GM18517 (cell line): ENCODE data around the gene PARD3.
"Not testable (repeated sequence)": the region's sequence is repeated elsewhere in the genome, so short reads cannot be mapped to it uniquely, and the experiment has no call there.

Experiments used
- ATAC-seq: cut with Tn5 transposase; IDR thresholded peaks from one replicate; pipeline ENCODE4 v1.9.1; 2021; ENCODE audit warnings: mild to moderate bottlenecking, moderate library complexity; ENCODE audit not compliant: unreplicated experiment

Gene PARD3

GRCh38 chr10:34655286-34656170 is 159.6 kb downstream of the PARD3 start:
- no peak for ATAC-seq

GRCh38 chr10:34654211-34654610 is 160.9 kb downstream of the PARD3 start:
- no peak for ATAC-seq

DNA sequence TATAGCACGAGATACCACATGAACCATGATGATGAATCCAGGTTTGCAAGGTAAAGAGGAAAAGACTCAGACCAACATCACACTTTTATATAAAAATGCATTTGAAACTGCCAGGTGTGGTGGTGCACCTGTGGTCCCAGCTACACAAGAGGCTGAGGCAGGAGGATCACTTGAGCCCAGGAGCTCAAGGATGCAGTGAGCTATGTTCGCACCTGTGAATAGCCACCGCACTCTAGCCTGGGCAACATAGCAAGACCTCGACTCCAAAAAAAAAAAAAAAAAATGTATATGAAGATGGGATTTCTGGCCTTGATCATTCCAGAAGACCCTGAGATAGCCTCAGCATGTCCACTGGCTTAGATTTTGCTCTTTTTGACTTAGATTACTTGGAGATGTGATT is 161.6 kb downstream of the PARD3 start:
- ATAC-seq: no peak

GRCh38 chr10:34651416-34652195 is 163.5 kb downstream of the PARD3 start:
- no peak for ATAC-seq

DNA sequence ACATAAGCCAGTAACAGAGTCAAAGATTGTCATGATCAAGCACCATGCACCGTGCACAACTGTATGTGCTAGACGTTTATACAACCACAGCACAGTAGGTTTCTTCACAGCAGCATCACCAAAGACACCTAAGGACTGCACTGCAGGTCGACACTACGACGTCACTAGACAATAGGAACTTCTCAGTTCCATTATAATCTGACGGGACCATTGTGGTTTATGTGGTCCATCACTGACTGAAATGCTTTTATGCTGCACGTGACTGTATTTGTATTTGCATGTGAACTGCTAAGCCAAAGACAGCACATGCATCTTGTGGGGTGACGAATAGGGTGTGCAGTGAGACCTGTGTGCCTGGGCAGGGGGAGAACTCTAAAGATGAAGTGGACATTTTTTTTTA is 164.9 kb downstream of the PARD3 start:
- no peak for ATAC-seq

GRCh38 chr10:34649385-34649784 is 165.7 kb downstream of the PARD3 start:
- no peak for ATAC-seq

- no peak for ATAC-seq
Observed at GRCh38 chr10:34648919-34649318, 166.2 kb downstream of the PARD3 start.

- no peak for ATAC-seq
Observed at GRCh38 chr10:34647875-34648865, 166.9 kb downstream of the PARD3 start.

DNA sequence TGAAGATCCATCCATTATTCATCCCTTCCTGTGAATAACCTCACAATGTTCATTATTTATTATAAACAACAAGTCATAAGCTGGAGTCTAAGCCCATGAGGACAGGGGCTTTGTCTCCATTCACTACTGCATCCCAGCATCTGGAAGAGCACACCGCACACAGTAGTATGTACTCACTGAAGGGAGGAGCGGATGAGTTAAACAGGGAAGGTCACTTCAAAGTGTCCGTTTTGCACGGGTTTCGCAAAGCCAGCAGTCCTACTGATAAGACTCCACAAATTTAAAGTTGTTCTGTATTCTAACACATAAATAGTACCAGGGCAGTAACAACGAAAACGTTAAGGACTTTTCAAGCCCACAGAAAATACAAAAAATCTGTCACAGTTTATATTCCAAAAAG is 167.9 kb downstream of the PARD3 start:
- no peak for ATAC-seq

DNA sequence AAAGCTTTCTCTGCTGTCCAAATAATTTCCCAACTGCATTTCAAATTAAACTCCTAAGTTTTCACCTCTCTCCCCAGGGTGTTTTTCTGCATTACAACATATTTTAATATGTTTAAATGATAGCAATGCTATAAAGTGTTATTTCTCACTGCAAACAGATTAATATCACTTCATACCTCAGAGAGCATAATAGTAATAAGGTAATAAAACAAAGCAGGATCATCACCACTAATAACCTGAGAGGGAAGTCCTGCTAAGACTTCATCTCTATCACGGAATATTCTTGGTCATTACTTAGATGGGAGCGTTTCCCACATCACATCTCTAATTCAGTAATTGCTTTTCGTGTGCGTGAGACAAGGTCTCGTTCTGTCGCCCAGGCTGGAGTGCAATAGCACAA is 168.8 kb downstream of the PARD3 start:
- no peak for ATAC-seq

GRCh38 chr10:34644815-34645214 is 170.3 kb downstream of the PARD3 start:
- not testable (repeated sequence) for ATAC-seq

DNA sequence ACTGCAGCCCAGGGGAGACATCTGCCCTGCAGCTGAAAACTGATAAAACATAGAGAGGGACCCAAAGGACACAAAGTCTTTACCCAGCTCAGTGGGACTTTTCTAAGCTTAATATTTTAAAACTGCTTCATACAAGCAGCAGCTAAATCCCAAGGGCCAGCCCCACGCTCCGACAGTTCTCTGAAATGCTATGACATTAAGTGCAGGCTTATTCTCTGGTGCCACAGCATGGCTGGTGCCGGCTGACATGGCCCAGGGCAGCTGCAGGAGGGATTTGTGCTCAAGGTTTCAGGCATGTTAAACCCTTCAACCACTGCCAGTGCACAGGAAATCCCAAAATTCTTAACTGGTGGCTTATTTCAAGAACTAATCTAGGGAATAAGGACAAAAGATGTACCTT is 170.9 kb downstream of the PARD3 start:
- no peak for ATAC-seq

- no peak for ATAC-seq
Observed at GRCh38 chr10:34643620-34644019, 171.5 kb downstream of the PARD3 start.

GRCh38 chr10:34641913-34642558 is 173.1 kb downstream of the PARD3 start:
- ATAC-seq: no peak

DNA sequence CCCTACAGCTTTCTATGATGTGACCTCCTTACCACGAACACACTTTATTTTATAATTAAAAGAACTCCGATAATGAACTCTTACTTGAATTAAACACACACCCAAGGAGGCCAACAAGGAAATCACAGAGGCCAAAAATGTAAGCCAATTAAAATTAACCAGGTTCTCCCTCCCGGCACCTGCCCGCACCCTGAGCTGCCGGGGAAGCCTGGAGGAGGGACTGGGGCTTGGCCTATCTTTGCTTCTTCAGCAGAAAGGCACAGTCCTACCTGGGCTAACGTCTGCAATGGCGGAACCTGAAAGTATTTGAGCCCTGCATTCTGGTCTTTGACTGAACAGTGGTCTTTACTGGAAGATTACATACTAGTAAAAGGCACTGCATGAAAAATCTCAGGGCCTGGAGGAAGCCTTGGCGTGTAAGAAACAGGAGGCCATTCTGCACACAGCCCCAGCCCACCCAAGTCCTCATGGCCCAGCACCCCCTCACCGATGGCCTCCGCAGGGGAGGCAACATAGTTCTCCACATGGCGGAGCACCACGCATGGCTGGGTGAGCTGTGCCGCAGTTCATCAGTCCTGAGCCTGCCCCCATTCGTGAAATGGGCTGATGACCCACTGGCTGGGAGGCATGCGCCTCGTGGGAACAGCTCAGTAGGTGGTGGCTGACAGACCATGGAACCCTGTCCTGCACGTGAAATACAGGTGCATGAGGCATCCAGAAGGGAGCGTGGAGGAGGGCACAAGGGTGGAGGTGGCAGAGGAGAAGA is 173.8 kb downstream of the PARD3 start:
- no peak for ATAC-seq

- peak; percentile 52 for ATAC-seq
Observed at GRCh38 chr10:34638406-34639054, 176.6 kb downstream of the PARD3 start.

DNA sequence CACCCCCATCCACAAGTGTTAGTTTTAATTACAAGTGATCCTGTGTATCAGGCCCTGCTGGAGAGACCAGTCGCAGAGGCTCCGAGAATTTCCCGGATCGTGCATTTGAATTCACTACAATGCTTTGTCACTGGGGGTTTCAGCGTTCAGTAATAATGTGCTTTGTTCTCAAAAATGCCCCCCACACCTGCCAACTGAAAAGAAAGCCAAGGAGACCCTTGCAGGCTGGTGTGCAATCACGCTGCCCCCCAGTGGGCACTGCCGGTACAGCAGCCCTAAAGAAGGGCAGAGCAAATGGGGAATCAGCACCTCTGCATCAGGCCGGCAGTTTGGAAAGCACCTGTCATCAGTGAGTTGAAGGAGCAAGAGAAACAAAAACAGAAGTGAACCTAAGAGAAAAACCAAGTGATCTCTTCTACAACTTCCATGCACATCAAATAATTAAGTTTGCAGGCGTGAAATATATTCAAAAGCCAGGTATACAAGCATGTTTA is 177.6 kb downstream of the PARD3 start:
- ATAC-seq: peak; percentile 80

DNA sequence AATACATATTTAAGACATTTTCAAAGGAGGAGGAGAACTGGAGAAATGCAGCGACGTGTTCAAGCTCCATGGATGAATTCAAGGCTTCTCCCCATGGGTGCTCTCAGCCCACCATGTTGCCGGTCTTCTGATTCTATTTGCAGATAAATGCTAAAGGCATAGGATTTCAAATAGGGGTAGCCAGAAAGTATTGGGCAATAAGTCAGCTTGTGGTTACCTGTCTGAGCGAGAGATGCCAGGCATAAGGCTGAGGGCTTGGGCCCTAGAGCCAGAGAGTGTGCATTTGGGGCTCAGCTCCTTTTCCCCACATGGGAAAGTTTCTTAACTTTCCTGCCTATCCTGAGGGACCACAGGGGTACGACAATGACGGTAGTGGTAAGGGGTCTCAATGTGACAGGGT is 180.0 kb downstream of the PARD3 start:
- ATAC-seq: no peak

DNA sequence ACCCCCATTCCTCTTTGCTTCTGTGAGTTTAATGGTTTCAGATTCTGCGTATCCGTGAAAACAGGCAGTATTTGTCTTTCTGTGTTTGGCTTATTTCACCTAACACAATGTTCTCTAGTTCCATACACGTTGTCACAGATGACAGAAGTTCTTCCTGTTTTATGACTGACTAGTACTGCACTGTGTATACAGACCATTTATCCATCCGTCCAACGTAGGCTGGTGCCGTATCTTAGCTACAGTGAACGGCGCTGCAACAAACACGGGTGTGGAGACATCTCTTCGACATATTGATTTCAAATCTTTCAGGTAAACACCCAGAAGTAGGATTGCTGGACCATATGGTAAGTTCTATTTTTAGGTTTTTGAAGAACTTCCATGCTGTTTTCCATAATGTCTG is 181.7 kb downstream of the PARD3 start:
- no peak for ATAC-seq
